Heart left ventricle (tissue), 16 donors: ENCODE results near the gene ASAP2. TPM values are rescaled to one million over a fixed set of nuclear protein-coding genes. Genes with fewer than 3 reads are reported as not detected.
A peak's percentile ranks its signal among the peaks of the same experiment; 100 is the strongest.

ENCODE experiments used
- ATAC-seq, 4 donors: fragments of 200-7000 bp; cut with Tn5 transposase; one replicate each; pipeline ENCODE4 v1.9.1; 2020 to 2022; ENCODE audit warnings: moderate library complexity in 4 of 4, mild to moderate bottlenecking in 3 of 4, moderate number of reproducible peaks in 1 of 4
- DNase-seq, 5 donors: peaks; one replicate each; pipeline ENCODE4 v3.0.0-alpha.2; 2020
- H3K27ac ChIP-seq, 12 donors: fragments of 200-600 bp; sonication (generic) in 4 of 12; one replicate each; pipeline versions ENCODE4 v1.5.0 to v1.8.0; 2016 to 2022; ENCODE audit warnings: mild to moderate bottlenecking in 2 of 12
- H3K27me3 ChIP-seq, 9 donors: fragments of 200-600 bp; sonication (generic) in 2 of 9; one replicate each; pipeline versions ENCODE4 v1.5.1 to v1.8.0; 2016 to 2022; ENCODE audit warnings: mild to moderate bottlenecking in 3 of 9
- H3K36me3 ChIP-seq, 9 donors: fragments of 200-600 bp; sonication (generic) in 2 of 9; one replicate each; pipeline versions ENCODE4 v1.5.0 to v1.8.0; 2018 to 2022; ENCODE audit warnings: mild to moderate bottlenecking in 2 of 9
- H3K4me1 ChIP-seq, 12 donors: fragments of 200-600 bp; sonication (generic) in 4 of 12; one replicate each; pipeline versions ENCODE4 v1.5.0 to v1.8.0; 2016 to 2022; ENCODE audit warnings: mild to moderate bottlenecking in 3 of 12
- H3K4me3 ChIP-seq, 12 donors: fragments of 200-600 bp; sonication (generic) in 4 of 12; one replicate each; pipeline versions ENCODE4 v1.5.0 to v1.8.0; 2017 to 2022; ENCODE audit warnings: mild to moderate bottlenecking in 9 of 12, moderate library complexity in 4 of 12
- H3K9me3 ChIP-seq, 12 donors: fragments of 200-600 bp; sonication (generic) in 4 of 12; one replicate each; pipeline versions ENCODE4 v1.5.0 to v1.8.0; 2016 to 2022; ENCODE audit warnings: mild to moderate bottlenecking in 1 of 12
- CTCF ChIP-seq, 12 donors: fragments of 200-600 bp; sonication (generic) in 4 of 12; IDR thresholded peaks; one replicate each; pipeline versions ENCODE4 v1.5.0 to v1.8.0; 2018 to 2022; ENCODE audit warnings: antibody characterized with exemption in 12 of 12, mild to moderate bottlenecking in 5 of 12
- POLR2A ChIP-seq, 2 donors: fragments of 450-650 bp; IDR thresholded peaks; one replicate each; pipeline ENCODE4 v1.6.1; 2017; ENCODE audit warnings: antibody characterized with exemption in 2 of 2, mild to moderate bottlenecking in 2 of 2, moderate library complexity in 2 of 2
- WGBS, 4 donors: extraction: QIAGEN DNeasy Blood & Tissue Kit in 2 of 4; methylation state at CpG; one replicate each; pipeline versions ENCODE4 v1.1.5 to v1.1.7; 2013 to 2018; 5-methylcytosine and 5-hydroxymethylcytosine counted together
- intact Hi-C, 10 donors: fragments of 100-400 bp; cut with DNase I; formaldehyde crosslinking; loops; one replicate each; pipeline versions ENCODE4 v1.11.1 to v1.14.2; 2022
- polyA plus RNA-seq, 2 donors: library from polyadenylated mRNA; stranded (reverse); fragments of 200-250 nt; gene quantifications; one replicate each; pipeline ENCODE4 v1.2.3, GENCODE V29; 2013
- total RNA-seq, 9 donors: library from RNA; depleted of rRNA in 2 of 9; stranded (reverse); fragments of >200 nt in 2 of 9; fragmentation: NEBNext Ultra II Directional in 3 of 9; extraction: Animal tissue kit (Norgen Biotek cat#: 25700) in 3 of 9; gene quantifications; one replicate each; pipeline versions ENCODE4 v1.1.0 to v1.2.4, GENCODE V29; 2016 to 2023
- donor health status: ischemic (EF 13 %, LVEDD 7.1; RV severe dilation, severe dysfunction).
- donor health status: healthy with polysubstance abuse.
- donor health status: DM: no; HTN: yes; CAD: no.
- donor health status: DM: no; HTN: no; CAD: no.
- donor health status: ischemic (EF 25% LVEDD 6.9; RV normal size, moderate dysfunction).
- donor health status: ischemic (EF 25% LVEDD 5.7; RV mildly dilated, moderate dysfunction).
- donor health status: healthy.
- donor health status: DM: yes; HTN: yes; CAD: no.
- donor health status: ischemic (EF 35%, LVEDD 5.7; RV mildly dilated, moderate dysfunction).
- donor health status: nonischemic (EF 11% LVEDD 7.7; RV severe dilation, severe dysfunction).
- donor health status: DM: yes; HTN: yes; CAD: no.
- donor health status: PGD.
- donor health status: ischemic (EF 29% LVEDD 5.4; RV normal size, mild dysfunction).
- donor health status: nonischemic (EF 23%, LVEDD 6.1; RV moderate dilation, normal function).

ASAP2 gene
- total and polyA plus RNA-seq, 11 donors = 6.7 to 17.0 (median 11.9) TPM

GRCh38 chr2:9398881-9399780, 192.5 kb downstream of the ASAP2 start:
- Histone ChIP-seq H3K4me1 (peaks cover 0 to 23% (median 6%) of the 10 kb centered on the region in 12 donors), H3K27ac (peak overlapping the region in 11 of 12 donors; percentile 0 to 69 (median 55)), H3K4me3 (no peak overlapping the region), H3K27me3 (no peaks in the 10 kb centered on the region), H3K36me3 (peaks cover 0 to 75% (median 54%) of the 10 kb centered on the region in 9 donors), H3K9me3 (no peaks in the 10 kb centered on the region)
- TF ChIP-seq CTCF (IDR thresholded peaks at IDR 0.05) (no peak), POLR2A (IDR thresholded peaks at IDR 0.05) (no peak)
- 61 to 77% (median 73%) methylated on average over 16 to 20 of the region's 20 CpGs for WGBS, 4 donors
- DNase-seq = peak in 3 of 5 donors; percentile 39 to 68 (median 46)
- intact Hi-C loops = no loop called here
- peak; percentile 43 to 74 (median 54) for ATAC-seq

- no peaks in the 10 kb centered on the region for H3K9me3 ChIP-seq
- no peak for DNase-seq
- peaks cover 0 to 26% (median 9%) of the 10 kb centered on the region in 12 donors for H3K4me1 ChIP-seq
- H3K36me3 ChIP-seq = peaks cover 0 to 76% (median 43%) of the 10 kb centered on the region in 9 donors
- WGBS, 4 donors = 91 to 94% (median 92%) methylated on average over 9 to 12 of the region's 12 CpGs
- peak in 1 of 4 donors; percentile 9 for ATAC-seq
- H3K27ac ChIP-seq = peak overlapping the region in 1 of 12 donors; percentile 2
- intact Hi-C loops = no loop called here
- TF ChIP-seq CTCF (IDR thresholded peaks at IDR 0.05) (no peak), POLR2A (IDR thresholded peaks at IDR 0.05) (no peak)
- no peaks in the 10 kb centered on the region for H3K27me3 ChIP-seq
- no peak overlapping the region for H3K4me3 ChIP-seq
Measured at GRCh38 chr2:9400268-9401058, 193.9 kb downstream of the ASAP2 start.

GRCh38 chr2:9401059-9401547, 194.5 kb downstream of the ASAP2 start:
- DNase-seq = no peak
- Histone ChIP-seq H3K4me3 (no peak overlapping the region), H3K9me3 (no peaks in the 10 kb centered on the region), H3K27me3 (no peaks in the 10 kb centered on the region), H3K36me3 (peaks cover 0 to 73% (median 39%) of the 10 kb centered on the region in 9 donors), H3K27ac (no peak overlapping the region), H3K4me1 (peaks cover 0 to 26% (median 9%) of the 10 kb centered on the region in 12 donors)
- WGBS, 4 donors = 89 to 97% (median 96%) methylated on average over 8 to 12 of the region's 12 CpGs
- no peak for TF ChIP-seq POLR2A (IDR thresholded peaks at IDR 0.05)
- TF ChIP-seq CTCF (IDR thresholded peaks at IDR 0.05) = no peak
- ATAC-seq = peak in 1 of 4 donors; percentile 5
- intact Hi-C loops = no loop called here
